HT1080 (cell line): ENCODE data around the gene SIM2. TPM values are rescaled to one million over a fixed set of nuclear protein-coding genes. Genes with fewer than 3 reads are reported as not detected.
"Not testable (repeated sequence)": the region's sequence is repeated elsewhere in the genome, so short reads cannot be mapped to it uniquely, and the experiment has no call there.

Source experiments
- DNase-seq: peaks from one replicate; pipeline ENCODE4 v3.0.0-alpha.2; 2015; ENCODE audit warnings: low read depth
- polyA plus RNA-seq, 2 experiments: library from polyadenylated mRNA; depleted of rRNA; stranded (reverse); fragments of >200 nt; gene quantifications; 2 replicates each; pipeline ENCODE4 v1.2.3, GENCODE V29; 2015
- total RNA-seq: library from RNA; depleted of rRNA; stranded (reverse); fragments of >200 nt; shearing (Covaris generic); gene quantifications from 2 replicates; pipeline ENCODE4 v1.2.3, GENCODE V29; 2014; rRNA removed

Gene SIM2
- total RNA-seq = 1.3 and 2.3 TPM in 2 replicates
- polyA plus RNA-seq (2015; cell fraction: cytosol; rRNA removed) = 4.9 and 5.8 TPM in 2 replicates
- polyA plus RNA-seq (2015; cell fraction: nucleus; rRNA removed) = 3.7 and 5.4 TPM in 2 replicates

- peak; percentile 21 for DNase-seq
These were observed at the start of gene SIM2 for GRCh38 chr21:36698981-36699545. SIM2 (plus strand) TSS chr21:36699115; CDS start chr21:36699747, 632 bp downstream.

GRCh38 chr21:36654324-36654723, 44.6 kb upstream of the SIM2 start:
- DNase-seq = no peak

- no peak for DNase-seq
These were observed 44.1 kb upstream of the SIM2 start for GRCh38 chr21:36654796-36655325.

- no peak for DNase-seq
These were observed 42.8 kb upstream of the SIM2 start for GRCh38 chr21:36656138-36656537.

- not testable (repeated sequence) for DNase-seq
These were observed 41.6 kb upstream of the SIM2 start for GRCh38 chr21:36657290-36657689.

GRCh38 chr21:36657999-36658398, 40.9 kb upstream of the SIM2 start:
- no peak for DNase-seq

GRCh38 chr21:36658926-36659325, 40.0 kb upstream of the SIM2 start:
- DNase-seq = no peak

GRCh38 chr21:36661511-36662309, 37.2 kb upstream of the SIM2 start:
- DNase-seq = peak; percentile 45

- DNase-seq = no peak
These were observed 35.7 kb upstream of the SIM2 start for GRCh38 chr21:36663033-36663855.

- DNase-seq = no peak
These were observed 34.3 kb upstream of the SIM2 start for GRCh38 chr21:36664662-36664990.

- no peak for DNase-seq
These were observed 33.1 kb upstream of the SIM2 start for GRCh38 chr21:36665806-36666205.

- no peak for DNase-seq
These were observed 30.2 kb upstream of the SIM2 start for GRCh38 chr21:36668713-36669112.

GRCh38 chr21:36671836-36672235, 27.1 kb upstream of the SIM2 start:
- no peak for DNase-seq

- DNase-seq = not testable (repeated sequence)
These were observed 26.6 kb upstream of the SIM2 start for GRCh38 chr21:36672296-36672695.

- DNase-seq = no peak
These were observed 26.2 kb upstream of the SIM2 start for GRCh38 chr21:36672737-36673136.

- DNase-seq = no peak
These were observed 22.6 kb upstream of the SIM2 start for GRCh38 chr21:36676039-36676950.

- no peak for DNase-seq
These were observed 21.5 kb upstream of the SIM2 start for GRCh38 chr21:36677443-36677842.

GRCh38 chr21:36678538-36678937, 20.4 kb upstream of the SIM2 start:
- no peak for DNase-seq

GRCh38 chr21:36681117-36681631, 17.7 kb upstream of the SIM2 start:
- no peak for DNase-seq

GRCh38 chr21:36684957-36685714, 13.8 kb upstream of the SIM2 start:
- no peak for DNase-seq
